GM19238 (cell line): ENCODE measurements around the gene AIRE.

Experiments
- DNase-seq: peaks from one replicate; pipeline ENCODE4 v3.0.0; 2011; ENCODE audit warnings: low spot score; ENCODE audit not compliant: insufficient read length

The AIRE gene

DNA sequence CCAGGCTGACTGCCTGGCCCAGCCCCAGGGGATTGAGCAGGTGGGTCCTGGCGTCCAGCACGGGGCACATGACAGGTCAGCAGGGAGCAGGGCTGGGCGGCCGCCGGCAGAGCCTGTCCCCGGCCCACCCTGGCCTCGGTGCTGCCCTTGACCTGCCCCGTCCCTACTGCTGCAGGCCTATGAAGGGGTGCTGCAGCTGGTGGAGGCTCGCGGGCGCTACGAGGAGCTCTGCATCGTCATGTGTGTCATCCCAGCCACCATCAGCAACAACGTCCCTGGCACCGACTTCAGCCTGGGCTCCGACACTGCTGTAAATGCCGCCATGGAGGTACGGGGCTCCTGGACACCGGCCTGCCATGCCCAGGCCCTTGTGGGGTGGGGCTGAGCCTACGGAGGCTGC lies 37.9 kb downstream of the AIRE start:
- DNase-seq = no peak

GRCh38 chr21:44324106-44324853 lies 38.6 kb downstream of the AIRE start:
- no peak for DNase-seq

GRCh38 chr21:44324854-44325107 lies 39.1 kb downstream of the AIRE start:
- DNase-seq = no peak

- no peak for DNase-seq
Measured at GRCh38 chr21:44325386-44326271, 40.0 kb downstream of the AIRE start.

DNA sequence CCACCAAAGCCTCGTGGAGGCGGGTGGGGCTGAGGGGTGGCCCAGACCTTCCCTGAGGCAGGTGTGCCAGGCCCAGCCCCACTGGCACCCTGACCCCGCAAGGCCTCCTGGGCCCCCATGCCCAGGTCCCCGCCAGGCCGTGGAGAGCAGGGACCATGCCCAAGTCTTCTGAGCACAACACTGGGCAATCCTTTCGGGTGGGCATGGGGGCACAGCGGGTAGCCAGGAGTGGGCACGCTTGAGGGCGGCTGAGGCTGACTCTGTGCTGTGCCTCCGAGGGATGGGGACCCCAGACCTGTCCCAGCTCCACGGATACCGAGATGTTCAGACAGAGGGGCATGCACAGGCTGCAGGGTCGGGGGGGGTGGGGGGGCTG lies 40.6 kb downstream of the AIRE start:
- DNase-seq = no peak

DNA sequence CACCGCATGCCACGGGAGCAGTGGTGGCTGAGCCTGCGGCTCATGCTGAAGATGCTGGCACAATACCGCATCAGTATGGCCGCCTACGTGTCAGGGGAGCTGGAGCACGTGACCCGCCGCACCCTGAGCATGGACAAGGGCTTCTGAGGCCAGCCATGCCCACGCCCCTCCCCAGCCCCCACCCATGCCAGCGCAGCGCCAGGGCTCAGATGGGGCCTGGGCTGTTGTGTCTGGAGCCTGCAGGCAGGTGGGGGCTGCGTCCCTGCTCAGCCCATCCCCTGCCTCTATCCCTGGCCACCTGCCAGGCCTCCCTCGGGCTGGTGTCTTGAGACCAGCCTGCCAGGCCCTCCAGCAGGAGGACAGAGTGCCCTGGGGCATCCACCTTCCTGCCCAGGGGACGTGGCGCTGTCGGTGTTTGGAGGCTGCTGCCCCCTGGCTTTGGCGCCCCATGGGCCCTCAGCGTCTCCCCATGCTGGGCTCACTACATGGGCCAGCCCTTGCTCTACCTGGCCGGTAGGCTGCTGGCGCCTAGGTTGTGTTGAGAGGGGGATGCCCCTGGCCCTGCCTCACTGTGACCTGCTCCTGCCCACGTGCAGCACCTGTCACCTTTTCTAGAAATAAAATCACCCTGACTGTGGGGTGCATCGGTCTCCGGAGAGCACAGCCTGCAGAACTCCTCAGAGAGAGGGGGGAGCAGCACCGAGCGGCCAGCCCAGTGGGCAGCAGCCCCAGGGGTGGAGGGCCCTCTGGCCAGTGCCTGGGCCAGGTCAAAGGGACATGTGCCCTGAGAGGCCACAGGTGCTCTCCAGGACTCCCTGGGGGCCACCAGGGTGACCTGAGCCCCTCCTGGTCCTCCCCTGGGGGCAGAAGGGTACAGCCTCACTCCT lies 41.3 kb downstream of the AIRE start:
- DNase-seq = no peak

DNA sequence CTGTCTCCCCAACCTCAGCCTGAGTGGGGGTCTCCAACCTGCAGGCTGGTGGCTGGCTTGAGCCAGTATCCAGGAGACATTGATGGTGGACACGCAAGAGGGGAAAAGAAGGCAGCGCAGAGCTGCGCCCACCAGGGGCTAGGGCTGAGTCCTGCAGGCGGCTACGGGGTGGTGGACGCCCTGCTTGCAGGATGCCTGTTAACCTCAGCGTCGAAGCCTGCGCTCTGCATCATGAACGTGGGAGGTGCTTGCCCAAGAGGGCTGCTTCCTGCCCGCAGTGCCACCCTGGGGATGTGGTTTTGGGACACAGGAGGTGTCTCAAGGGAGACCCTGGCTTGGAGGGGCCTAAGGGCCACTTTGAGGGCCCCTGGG lies 41.9 kb downstream of the AIRE start:
- no peak for DNase-seq

- DNase-seq = no peak
Measured at GRCh38 chr21:44328242-44328895, 42.7 kb downstream of the AIRE start.

DNA sequence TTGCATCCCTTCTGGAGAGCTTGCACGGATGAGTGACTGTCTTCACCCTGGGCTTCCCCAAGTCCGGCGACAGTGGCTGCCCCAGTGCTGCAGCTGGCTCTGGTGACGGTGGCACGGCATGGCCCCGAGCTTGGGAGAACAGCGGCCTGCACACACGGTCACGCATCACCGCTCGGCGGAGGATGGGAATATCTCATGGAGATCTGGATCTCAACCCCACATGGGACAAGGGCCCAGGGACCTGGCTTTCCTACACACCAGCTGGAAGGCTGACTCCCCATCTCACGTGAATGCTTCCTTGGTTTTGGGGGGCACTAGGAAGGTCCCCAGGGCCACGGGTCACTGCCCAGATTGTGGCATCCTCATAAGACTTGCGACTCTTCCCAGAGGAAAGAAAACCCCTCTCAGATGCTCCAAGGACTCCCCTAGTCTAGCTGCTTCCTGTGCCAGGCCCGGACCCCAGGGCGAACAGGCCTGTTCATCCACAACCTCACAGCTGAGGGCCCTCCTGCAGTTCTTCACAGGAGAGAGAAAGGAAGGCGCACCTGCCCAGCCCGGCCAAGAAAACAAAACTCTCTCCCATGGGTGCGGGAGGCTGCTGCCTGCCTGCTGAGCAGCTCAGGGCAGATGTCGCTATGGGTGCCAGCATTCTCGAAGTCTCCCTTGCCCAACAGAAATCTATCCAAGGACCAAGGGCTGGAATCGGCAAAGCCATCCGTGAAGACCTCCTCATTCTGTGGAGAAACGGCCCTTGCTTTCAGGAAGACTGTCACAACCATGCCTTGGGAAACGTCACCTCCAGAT lies 43.6 kb downstream of the AIRE start:
- DNase-seq = no peak

DNA sequence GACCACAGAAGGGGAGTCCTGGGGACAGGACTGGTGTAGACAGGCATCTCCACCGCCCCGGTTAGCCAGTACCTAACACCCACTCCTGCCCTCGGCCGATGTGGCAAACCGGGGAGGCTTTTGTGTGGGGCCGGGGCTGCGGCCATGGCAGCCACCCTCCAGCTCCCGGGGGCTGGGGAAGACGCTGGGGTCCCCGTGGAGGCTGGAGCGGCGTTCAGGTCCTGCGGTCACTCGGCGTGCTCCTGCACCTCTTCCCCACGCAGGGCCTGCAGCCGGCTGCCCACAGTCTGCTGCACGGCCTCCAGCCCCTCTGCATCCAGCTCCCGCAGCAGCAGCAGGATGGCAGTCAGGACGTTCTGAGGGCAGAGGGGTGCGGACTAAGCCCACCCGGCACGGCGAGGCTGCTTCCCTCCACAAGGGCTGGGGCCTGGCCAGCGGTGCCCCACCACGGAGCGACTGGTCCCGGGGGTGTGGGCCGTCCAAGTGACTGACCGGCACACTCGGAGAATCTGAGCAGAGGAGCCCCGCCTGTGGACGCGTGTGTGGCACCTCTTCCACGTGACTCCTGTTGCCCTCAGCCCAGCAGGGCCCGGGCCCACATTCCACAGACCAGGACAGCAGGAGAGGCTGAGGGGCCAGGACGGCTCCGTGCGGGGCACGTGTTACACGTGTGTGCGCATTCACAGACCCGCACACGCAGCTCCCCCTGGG lies 44.5 kb downstream of the AIRE start:
- no peak for DNase-seq

DNA sequence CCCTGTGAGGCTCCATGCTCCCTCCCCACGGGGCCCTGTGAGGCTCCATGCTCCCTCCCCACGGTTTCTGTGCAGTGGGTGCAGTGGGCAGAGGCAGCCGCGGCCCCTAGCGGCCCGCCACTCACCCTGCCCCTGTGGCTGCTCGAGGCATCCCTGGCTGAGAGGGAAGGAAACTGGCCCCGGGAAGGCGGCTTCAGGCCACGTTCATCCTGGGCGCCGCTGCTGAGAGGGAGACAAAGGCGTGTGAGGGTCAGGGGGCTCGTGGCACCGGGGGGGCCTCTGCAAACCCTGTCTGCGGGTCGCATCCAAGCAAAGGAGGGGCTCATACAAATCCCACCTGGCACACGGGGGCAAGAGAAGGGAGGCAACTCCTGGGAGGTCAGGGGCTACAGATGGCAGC lies 45.0 kb downstream of the AIRE start:
- no peak for DNase-seq

DNA sequence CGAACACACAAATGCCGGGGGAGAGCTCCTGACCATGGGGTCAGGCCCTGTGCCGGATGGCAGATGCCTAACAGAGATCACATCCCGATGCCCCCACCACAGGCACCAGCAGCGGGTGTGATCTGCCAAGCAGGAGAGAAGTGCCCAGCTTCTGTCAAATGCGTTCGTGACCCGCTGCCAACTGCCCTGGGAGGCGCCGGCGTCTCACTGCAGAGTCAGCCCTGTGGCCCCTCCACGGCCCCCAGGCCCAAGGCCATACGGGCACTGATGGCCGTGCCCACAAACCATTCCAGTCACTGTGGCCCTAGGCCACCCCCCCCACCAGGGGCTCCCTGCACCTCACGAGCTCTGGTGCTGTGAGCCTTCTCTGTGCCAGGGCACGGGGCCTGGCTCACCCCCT lies 45.5 kb downstream of the AIRE start:
- no peak for DNase-seq

DNA sequence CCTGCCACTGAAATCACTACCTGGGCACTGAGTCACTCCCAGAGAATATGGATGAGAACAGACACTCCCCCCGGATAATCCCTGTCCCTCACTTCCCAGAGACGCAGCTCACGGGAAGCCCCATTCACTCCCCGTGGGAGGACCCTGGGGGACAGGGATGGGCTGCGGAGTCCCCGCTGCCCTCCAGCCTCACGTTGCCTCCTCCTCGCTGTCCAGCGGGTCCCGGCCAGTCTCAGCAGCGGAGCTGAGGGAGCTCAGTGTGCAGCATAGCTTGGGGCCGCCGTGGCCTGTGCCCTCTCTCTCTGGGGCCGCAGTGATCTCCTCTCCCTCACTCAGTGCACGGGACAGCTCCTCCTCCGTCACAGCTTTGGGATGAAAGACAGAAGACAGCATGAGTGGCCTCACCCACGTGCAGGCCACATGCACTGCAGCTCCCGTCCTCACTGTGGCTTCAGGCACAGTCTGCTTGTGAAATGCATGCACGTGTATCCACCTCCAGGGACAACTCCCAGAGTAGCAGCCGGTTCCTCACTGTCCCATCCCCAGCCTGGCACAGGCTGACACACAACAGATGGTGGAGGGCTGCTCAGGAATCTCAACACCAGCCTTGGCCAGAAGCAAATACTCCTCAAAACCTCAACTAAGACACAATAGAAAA lies 46.1 kb downstream of the AIRE start:
- no peak for DNase-seq

GRCh38 chr21:44332383-44332782 lies 46.7 kb downstream of the AIRE start:
- DNase-seq = no peak

GRCh38 chr21:44332965-44333364 lies 47.3 kb downstream of the AIRE start:
- DNase-seq = no peak

DNA sequence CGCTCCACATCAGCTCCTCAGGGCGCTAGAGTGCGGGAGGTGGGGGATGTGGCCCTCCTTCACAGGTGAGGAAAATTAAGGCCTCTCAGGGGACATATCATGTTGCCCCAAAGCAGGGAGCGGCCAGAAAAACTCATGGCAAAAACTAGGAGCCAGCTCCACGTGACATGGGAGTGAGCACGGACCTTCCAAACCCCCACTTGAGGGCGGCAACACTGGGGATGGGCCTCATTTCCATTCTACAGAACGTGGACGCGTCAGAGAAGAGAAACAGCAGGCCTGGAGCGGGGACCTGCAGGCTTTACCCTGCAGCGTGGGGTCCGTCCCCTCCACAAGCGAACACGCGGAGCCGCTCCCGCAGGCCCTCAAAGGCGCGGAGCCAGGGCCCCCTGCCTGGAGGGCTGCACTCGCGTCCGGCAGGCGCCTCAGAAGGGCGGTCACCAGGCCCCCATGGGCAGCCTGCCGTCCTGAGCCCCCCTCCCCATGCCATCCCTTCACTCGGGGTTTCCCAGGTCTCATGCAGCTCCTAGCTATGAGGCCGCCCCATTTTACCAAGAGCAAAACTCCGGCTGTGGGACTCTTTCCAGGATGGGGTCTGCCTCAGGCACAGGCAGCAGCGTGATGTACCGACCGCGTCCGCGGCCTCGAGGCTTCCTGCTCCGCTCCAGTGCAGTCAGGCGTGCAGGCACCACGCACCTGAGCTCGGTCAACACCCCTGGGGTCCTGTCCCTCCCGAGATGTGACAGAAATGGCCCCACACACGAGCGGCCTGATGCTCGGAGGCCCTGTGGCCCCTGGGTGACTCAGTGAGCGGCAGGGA lies 48.0 kb downstream of the AIRE start:
- no peak for DNase-seq

DNA sequence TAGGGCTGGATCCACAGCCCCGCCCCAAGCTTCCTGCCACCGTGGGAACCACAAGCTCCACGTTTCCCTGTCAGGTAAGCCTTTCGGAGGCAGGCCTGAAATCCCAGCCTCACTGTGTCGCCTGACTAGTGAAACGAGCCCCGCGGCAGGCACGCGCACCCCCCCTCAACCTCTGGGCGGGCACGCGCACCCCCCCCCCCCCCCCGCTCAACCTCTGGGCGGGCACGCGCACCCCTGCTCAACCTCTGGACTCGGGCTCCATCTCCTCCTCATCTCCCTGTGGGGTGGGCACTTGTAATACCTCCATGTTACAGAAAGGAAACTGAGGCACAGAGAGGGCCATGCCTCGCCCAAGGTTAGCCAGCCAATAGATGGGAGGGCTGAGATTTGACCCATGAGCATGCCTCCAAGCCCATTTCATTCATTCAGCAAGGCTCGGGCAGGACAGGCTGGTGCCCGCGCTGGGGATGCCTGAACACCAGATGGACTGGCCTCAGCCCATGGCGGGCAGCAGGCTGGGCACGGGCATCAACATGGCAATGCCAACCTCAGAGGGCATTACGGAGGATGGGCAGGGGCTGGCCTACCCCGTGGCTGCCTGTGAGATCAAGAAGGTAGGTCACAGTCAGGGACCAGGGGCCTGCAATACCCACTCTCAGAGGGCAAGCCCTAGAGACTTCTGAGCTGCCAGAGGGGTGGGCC lies 48.8 kb downstream of the AIRE start:
- no peak for DNase-seq
